ACC112 (cell line): ENCODE data around the gene TGFBR3.
A peak's percentile ranks its signal among the peaks of the same experiment; 100 is the strongest.

ENCODE experiments used
- H2AFZ ChIP-seq: fragments of 200-600 bp; sonication (generic); one replicate; pipeline ENCODE4 v1.6.0; 2017; ENCODE audit warnings: antibody characterized with exemption, low read length; ENCODE audit not compliant: unreplicated experiment
- H3K27ac ChIP-seq: fragments of 200-600 bp; sonication (generic); 2 replicates; pipeline ENCODE4 v1.5.1; 2014; ENCODE audit warnings: low read depth, mild to moderate bottlenecking, antibody characterized with exemption, low read length, moderate library complexity
- H3K27me3 ChIP-seq: fragments of 200-600 bp; sonication (generic); 2 replicates; pipeline ENCODE4 v1.6.1; 2014; ENCODE audit warnings: mild to moderate bottlenecking, antibody characterized with exemption, low read length, moderate library complexity, mixed read lengths; ENCODE audit not compliant: insufficient read depth
- H3K36me3 ChIP-seq: fragments of 200-600 bp; sonication (generic); 2 replicates; pipeline ENCODE4 v1.6.1; 2016; ENCODE audit warnings: mild to moderate bottlenecking, antibody characterized with exemption, low read length, moderate library complexity, mixed read lengths; ENCODE audit not compliant: insufficient read depth
- H3K4me1 ChIP-seq: fragments of 200-600 bp; sonication (generic); one replicate; pipeline ENCODE4 v1.6.1; 2016; ENCODE audit warnings: low read length, mixed read lengths; ENCODE audit not compliant: insufficient read depth, unreplicated experiment, control insufficient read depth
- H3K4me3 ChIP-seq: fragments of 200-600 bp; sonication (generic); 2 replicates; pipeline ENCODE4 v1.5.1; 2014; ENCODE audit warnings: mild to moderate bottlenecking, low read depth, low read length
- H3K79me2 ChIP-seq: fragments of 200-600 bp; sonication (generic); one replicate; pipeline ENCODE4 v1.6.0; 2016; ENCODE audit warnings: low read length; ENCODE audit not compliant: control insufficient read depth, unreplicated experiment, insufficient read depth

Gene TGFBR3

DNA sequence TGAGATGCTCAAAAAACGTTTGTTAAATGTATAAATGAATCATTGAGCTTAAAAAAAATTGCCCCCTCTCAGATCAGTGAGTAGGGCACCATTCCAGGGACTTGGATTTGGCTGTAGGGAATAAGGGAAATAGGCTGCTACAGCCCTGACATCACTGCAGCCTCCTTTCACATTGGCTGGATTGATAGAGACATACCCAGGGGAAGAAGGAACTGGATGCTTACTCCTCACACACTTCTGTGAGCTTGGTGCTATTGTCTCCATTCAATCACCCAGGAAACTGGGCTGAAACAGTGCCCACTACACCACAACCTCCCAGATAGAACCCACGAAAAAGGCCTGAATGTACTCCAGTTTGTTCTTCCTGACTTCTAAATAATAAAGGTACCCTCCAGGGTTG is 87.2 kb downstream of the TGFBR3 start:
- Histone ChIP-seq H3K4me3 (no peak overlapping the region), H3K27me3 (no peaks in the 10 kb centered on the region), H3K27ac (no peak overlapping the region), H3K36me3 (no peaks in the 10 kb centered on the region), H3K4me1 (peaks cover 21% of the 10 kb centered on the region), H2AFZ (no peak overlapping the region), H3K79me2 (no peaks in the 10 kb centered on the region)

DNA sequence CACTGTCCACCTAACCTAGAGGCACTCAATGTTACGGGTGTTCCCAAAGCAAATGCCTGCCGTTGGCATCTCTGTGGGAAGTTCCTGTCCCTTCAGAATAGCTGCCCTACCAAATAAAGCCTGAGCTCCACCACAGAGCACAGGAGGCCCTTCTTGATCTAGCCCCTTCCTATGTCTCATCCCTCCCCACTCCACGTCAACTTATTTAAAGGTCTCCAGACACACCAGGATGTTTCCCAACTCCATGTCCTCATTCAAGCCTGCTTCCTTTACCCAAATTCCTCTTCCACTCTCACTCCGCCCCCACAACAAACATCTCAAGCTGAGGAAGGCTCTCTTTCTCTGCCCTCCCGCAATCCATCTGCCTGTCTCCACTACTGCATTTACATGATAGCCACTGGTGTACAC is 87.7 kb downstream of the TGFBR3 start:
- Histone ChIP-seq H3K4me1 (peaks cover 18% of the 10 kb centered on the region), H3K4me3 (no peak overlapping the region), H3K36me3 (no peaks in the 10 kb centered on the region), H3K79me2 (no peaks in the 10 kb centered on the region), H3K27ac (no peak overlapping the region), H3K27me3 (no peaks in the 10 kb centered on the region), H2AFZ (no peak overlapping the region)

DNA sequence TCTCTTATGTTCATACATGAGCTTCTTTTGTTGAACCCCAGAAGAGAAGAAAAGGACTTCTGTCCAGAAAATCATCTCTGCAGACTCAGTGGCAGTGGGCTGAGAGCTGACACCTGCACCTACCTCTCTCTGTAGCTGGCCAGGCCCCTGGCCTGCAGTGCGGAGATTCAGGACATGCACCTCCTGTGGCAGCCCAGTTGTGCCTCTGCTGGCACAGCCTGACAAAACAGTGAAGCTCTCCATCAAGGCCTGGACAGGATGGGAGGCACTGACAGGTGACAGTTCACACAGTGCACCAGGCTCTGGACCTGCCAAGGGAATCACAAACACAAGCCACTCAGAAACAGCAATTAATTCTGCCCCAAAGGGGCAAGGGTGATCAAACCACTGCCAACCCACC is 88.8 kb downstream of the TGFBR3 start:
- Histone ChIP-seq H3K27ac (no peak overlapping the region), H3K4me1 (peaks cover 18% of the 10 kb centered on the region)

DNA sequence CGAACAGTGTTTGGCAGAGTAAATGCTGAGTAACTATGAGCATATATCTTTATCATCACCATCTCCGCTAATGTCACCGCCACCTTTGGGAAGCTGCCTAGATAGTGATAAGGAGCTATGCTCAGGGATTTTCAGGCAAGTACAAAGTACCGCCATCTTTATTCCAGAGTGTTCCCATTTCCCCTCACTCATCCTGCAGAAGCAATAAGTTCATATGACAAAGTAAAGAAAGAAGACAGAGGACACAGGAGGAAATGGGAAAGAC is 89.6 kb downstream of the TGFBR3 start:
- H3K4me3 ChIP-seq: no peak overlapping the region
- H3K27me3 ChIP-seq: no peaks in the 10 kb centered on the region
- no peaks in the 10 kb centered on the region for H3K36me3 ChIP-seq
- no peak overlapping the region for H3K27ac ChIP-seq
- peaks cover 18% of the 10 kb centered on the region for H3K4me1 ChIP-seq
- H2AFZ ChIP-seq: no peak overlapping the region
- H3K79me2 ChIP-seq: no peaks in the 10 kb centered on the region

More for the DNA sequence above, 88.8 kb downstream of the TGFBR3 start:
- Histone ChIP-seq H3K79me2 (no peaks in the 10 kb centered on the region), H3K27me3 (no peaks in the 10 kb centered on the region), H3K4me3 (no peak overlapping the region), H2AFZ (no peak overlapping the region), H3K36me3 (no peaks in the 10 kb centered on the region)

DNA sequence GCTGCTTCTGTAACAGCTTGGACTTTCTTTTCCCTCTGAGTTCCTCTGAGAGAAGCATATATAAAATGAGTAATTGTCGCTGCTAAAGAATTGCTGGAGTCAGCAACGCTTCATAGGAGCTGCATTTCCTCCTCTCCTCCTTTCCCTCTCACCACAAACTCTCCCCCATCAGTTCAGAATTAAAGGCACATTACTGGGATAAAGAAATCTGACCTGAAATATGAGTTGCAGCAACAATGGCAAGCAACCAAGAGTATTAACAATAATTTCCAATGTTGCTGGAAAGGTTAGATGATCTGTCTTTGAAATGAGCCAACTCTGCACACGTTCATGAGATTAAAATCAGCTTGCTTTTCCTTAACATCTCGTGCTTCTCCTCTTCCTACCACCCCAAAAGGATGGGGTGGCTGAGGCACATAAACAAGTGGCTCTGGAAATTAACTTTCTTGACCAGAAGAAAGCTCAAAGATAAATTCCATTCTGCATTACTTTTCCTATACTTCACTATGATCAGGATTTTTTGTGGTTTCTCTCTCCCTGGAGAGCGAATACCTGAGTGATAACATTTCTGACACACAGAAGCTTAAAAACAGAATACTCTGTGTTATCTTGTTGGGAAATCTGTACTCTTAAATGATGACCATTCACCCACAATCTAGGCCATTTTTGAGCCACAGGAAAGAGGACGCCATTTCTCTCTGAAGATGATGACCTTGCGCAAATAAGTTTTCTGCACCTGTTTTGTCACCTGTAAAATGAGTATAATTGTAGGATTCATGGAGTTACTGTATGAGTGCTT is 90.2 kb downstream of the TGFBR3 start:
- Histone ChIP-seq H3K4me3 (peak overlapping the region; percentile 42; the same call in 1 of the 2 replicates), H3K79me2 (no peaks in the 10 kb centered on the region), H3K27me3 (no peaks in the 10 kb centered on the region), H3K27ac (peak overlapping the region; percentile 13; the same call in 1 of the 2 replicates), H3K4me1 (peaks cover 18% of the 10 kb centered on the region), H3K36me3 (no peaks in the 10 kb centered on the region), H2AFZ (no peak overlapping the region)

DNA sequence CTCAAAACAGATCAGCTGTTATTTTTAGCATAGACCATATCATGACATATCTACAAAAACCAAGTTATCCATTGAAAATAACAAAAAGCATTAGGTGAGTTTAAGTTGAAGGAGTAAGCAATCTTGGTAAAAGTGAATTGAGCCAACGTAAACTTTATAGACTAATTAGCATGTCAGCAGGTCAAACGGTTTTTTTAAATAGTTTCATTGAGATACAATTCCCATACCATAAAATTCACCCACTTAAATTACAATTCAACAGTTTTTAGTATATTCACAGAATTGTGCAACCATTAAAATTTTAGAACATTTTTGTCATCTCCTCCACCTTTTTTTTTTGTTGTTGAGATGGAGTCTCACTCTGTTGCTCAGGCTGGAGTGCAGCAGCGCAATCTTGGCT is 92.1 kb downstream of the TGFBR3 start:
- no peak overlapping the region for H3K27ac ChIP-seq
- no peaks in the 10 kb centered on the region for H3K36me3 ChIP-seq
- peaks cover 14% of the 10 kb centered on the region for H3K4me1 ChIP-seq
- H2AFZ ChIP-seq: no peak overlapping the region
- no peaks in the 10 kb centered on the region for H3K27me3 ChIP-seq
- H3K4me3 ChIP-seq: no peak overlapping the region
- H3K79me2 ChIP-seq: no peaks in the 10 kb centered on the region

DNA sequence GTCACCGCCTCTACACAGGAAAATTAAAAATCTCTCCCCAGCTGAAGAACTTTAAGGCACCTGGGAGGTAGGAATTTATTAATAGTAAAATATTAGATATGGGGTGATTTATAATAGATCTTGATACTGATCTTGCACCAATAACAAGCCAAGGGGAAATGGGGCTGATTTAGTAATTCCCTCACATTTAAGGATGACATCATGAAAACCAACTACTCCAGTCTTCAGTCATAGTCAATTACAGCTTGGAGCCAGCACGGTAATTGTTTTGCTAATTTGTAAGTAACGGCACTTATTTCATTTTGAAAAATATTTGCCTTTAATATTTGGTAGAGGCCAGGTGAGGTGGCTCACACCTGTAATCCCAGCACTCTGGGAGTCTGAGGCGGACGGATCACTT is 92.8 kb downstream of the TGFBR3 start:
- Histone ChIP-seq H3K27ac (no peak overlapping the region), H2AFZ (no peak overlapping the region), H3K27me3 (no peaks in the 10 kb centered on the region), H3K4me3 (no peak overlapping the region), H3K36me3 (no peaks in the 10 kb centered on the region), H3K4me1 (peaks cover 14% of the 10 kb centered on the region), H3K79me2 (no peaks in the 10 kb centered on the region)

DNA sequence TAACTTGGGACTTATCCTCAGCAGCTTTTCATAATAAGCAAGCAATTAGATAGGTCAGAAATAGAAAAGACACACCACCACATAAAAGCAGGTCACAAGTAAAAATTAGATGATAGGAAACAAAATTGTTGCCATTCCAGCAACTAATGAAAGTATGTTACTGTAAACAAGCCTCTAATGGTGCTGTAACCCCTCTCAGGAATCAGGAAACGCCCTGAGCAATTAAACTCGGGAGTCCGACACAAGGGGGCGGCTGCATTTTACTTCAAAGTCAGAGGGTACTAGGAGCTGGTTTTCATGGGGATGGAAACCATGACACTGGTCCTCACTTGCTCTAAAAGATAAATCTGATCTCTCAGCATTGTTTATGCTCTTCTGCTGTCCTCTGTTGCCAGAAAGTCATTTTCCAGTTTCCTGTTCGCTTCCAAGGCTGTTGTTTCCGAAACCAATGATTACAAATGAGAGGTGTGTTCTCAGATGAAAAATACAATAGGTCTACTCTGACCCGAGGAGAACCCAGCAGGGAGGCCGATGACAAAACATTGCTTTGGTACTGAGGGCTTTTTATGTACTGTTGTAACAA is 93.4 kb downstream of the TGFBR3 start:
- Histone ChIP-seq H3K27me3 (no peaks in the 10 kb centered on the region), H2AFZ (no peak overlapping the region), H3K4me3 (no peak overlapping the region), H3K79me2 (no peaks in the 10 kb centered on the region), H3K4me1 (peaks cover 14% of the 10 kb centered on the region), H3K27ac (no peak overlapping the region), H3K36me3 (no peaks in the 10 kb centered on the region)

DNA sequence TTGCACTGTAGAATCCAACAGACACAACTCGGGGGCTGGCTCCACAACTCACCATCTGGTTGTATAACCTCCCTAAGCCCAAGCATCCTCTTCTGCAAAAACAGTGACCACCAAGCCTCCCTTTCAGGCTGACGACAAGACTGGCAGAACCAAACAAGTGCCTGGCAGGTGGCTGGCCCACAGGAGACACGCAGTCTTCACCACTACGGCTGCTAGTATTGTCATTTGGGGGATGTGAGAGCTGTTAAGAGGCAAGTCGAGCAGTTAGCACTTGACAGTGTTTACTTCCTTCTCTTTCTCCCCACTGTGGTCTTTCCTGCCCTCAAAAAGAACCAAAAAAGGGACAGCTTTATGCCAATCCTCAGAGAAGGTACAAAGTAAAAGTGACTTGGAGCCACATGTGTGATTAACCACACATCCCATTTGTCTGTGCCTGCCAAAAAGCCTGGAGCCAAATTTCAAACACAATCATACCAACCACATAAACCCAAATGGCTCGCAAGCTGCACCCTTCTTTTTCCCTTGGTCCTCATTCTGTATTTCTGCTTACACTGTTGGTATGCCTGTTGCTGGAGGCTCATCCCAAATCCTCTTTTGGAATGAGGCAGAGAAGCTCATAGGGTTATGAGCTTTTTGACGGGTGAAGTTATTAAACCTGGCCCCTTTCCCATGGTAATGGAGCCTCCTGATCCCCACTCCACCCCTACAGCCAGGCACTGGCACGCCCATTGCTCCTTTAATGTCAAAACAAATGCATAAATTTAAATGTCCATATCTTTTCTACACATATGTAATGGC is 94.1 kb downstream of the TGFBR3 start:
- Histone ChIP-seq H2AFZ (no peak overlapping the region), H3K36me3 (no peaks in the 10 kb centered on the region), H3K27ac (no peak overlapping the region), H3K4me3 (no peak overlapping the region), H3K27me3 (no peaks in the 10 kb centered on the region), H3K79me2 (no peaks in the 10 kb centered on the region), H3K4me1 (peaks cover 14% of the 10 kb centered on the region)

DNA sequence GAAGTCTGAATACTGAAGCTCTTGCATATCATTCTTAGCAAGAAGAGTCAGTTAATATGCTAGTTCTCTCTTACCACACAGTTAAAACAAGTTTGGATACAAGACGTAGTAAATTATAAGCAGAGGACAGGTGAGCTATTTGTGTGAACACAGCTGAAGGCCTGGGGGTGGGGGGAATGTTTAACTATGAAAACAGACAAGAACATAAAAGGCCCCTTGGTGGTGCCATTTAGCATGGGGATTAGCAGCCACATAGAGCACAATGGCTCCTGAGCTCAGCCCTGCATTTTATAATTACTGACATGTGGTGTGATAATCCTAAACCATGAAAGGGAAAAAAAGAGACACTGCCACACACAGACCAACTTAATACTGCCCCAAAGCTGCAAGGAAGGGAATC is 94.8 kb downstream of the TGFBR3 start:
- no peaks in the 10 kb centered on the region for H3K79me2 ChIP-seq
- no peak overlapping the region for H2AFZ ChIP-seq
- no peak overlapping the region for H3K4me3 ChIP-seq
- no peak overlapping the region for H3K27ac ChIP-seq
- H3K27me3 ChIP-seq: no peaks in the 10 kb centered on the region
- peaks cover 12% of the 10 kb centered on the region for H3K4me1 ChIP-seq
- H3K36me3 ChIP-seq: no peaks in the 10 kb centered on the region

DNA sequence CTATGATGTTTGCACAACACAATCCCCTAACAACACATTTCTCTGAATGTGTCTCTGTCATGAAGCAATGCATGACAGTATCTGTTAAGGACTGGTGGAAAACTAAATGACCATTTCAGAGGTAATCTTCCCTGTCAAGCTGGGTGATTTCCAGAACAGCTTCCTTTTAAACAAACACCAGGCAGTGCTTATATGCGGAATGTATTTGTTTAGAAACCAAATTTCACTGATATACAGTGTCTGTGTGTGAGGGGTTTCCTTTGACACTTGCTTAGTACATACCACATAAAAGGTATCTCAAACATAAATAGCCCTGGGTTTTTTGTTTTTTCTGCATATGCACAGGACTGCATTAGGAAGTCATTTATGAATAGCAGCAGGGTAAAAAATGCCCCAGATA is 95.6 kb downstream of the TGFBR3 start:
- no peaks in the 10 kb centered on the region for H3K79me2 ChIP-seq
- H2AFZ ChIP-seq: no peak overlapping the region
- no peaks in the 10 kb centered on the region for H3K27me3 ChIP-seq
- peaks cover 5% of the 10 kb centered on the region for H3K4me1 ChIP-seq
- no peak overlapping the region for H3K27ac ChIP-seq
- H3K36me3 ChIP-seq: no peaks in the 10 kb centered on the region
- no peak overlapping the region for H3K4me3 ChIP-seq
